Left lobe of liver (tissue), 2 donors: ENCODE results near the gene OR2K2. TPM values are rescaled to one million over a fixed set of nuclear protein-coding genes. Genes with fewer than 3 reads are reported as not detected.
"Not testable (repeated sequence)": the region's sequence is repeated elsewhere in the genome, so short reads cannot be mapped to it uniquely, and the experiment has no call there.

Experiments
- ATAC-seq: fragments of 200-7000 bp; cut with Tn5 transposase; one replicate; pipeline ENCODE4 v1.9.1; 2020; ENCODE audit warnings: mild to moderate bottlenecking, moderate library complexity
- DNase-seq: peaks from one replicate; pipeline ENCODE4 v3.0.0-alpha.2; 2020; ENCODE audit warnings: low spot score
- total RNA-seq: library from RNA; stranded (reverse); gene quantifications from one replicate; pipeline ENCODE4 v1.2.1, GENCODE V29; 2021
- donor health status: DM: no; HTN: no; CAD: no; lungs with moderate emphysema.
- donor health status: DM: no; HTN: yes; CAD: no.

The OR2K2 gene, protein sequence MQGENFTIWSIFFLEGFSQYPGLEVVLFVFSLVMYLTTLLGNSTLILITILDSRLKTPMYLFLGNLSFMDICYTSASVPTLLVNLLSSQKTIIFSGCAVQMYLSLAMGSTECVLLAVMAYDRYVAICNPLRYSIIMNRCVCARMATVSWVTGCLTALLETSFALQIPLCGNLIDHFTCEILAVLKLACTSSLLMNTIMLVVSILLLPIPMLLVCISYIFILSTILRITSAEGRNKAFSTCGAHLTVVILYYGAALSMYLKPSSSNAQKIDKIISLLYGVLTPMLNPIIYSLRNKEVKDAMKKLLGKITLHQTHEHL
- total RNA-seq, result not detected

DNA sequence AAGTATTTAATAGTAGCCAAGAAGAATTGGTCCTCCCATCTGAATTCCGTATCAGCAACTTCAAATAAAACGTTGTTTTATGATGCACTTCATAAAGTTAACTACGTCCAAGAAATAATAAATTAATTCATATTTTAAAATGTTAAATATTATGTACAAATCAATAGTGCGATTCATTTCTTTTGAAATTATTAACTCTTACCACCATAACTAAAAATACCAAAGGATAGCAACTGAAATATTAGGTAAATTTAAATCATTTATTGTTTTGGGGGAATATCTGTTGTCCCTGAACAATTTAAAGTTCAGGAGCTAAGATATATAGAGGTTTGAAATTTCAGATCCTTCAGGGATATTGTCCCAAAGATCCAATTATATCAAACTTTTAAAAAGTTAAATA, at the start of gene OR2K2:
TSS of gene OR2K2 (minus strand) at position 101 of the 400 bp plus-strand sequence. CDS start 1,791 bp downstream, outside the sequence.
- DNase-seq, result no peak

DNA sequence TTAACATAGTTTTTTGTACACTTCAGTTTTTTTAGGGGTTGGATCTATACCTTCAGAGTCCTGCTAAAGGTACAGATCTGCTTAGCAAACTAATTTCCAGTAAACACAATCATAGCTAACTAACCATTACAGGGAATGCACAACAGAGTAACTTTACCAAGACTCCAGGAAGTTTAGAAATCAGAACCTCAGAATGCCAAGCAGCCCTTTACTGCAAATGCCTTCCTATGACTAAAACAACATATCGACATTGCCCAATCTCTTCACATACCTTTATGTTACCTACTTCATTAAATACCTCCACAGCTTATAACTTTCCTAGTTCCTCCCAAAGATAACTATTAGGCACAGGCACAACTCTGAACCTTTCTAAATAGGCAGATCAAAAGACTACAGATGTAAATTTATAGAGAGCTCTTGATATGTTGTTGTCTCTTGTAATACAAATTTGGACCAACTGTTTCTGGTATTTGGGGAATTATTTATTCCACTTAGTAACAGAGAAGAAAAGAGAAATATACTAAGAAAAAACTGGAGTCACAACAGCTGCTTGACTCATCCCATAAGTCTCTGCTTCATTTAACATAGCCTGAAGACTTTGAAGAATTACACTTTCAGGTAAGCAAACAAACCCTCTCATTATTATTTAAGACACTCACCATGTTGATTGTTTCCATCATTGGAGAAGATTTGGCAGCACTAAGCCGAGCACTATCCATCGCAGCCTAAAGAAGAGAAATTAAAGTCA, 46.0 kb upstream of the OR2K2 start:
- DNase-seq (no peak), ATAC-seq (no peak)

More for the DNA sequence above, at the start of gene OR2K2:
- ATAC-seq, result no peak

GRCh38 chr9:111375062-111375461, 45.0 kb upstream of the OR2K2 start:
- DNase-seq, result no peak
- no peak for ATAC-seq

DNA sequence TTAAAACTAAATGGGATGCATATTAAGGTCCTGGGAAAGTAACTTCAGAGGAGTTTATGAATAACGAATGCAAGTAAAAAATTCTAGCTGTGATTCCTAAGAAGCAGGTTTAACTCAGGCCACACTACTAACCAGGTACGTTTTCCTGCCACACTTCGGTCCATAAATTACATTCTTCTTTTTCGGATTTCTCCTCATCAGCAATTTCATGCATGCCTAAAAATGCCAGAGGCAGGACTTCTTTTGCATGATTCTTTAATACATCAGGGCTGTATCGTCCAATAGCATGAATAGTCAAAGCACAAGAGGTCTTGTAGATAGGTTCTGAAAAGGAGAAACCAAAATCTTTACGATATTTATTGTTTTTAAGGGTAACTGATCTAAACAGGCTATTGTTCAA, 42.3 kb upstream of the OR2K2 start:
- DNase-seq, result no peak
- ATAC-seq, result no peak

DNA sequence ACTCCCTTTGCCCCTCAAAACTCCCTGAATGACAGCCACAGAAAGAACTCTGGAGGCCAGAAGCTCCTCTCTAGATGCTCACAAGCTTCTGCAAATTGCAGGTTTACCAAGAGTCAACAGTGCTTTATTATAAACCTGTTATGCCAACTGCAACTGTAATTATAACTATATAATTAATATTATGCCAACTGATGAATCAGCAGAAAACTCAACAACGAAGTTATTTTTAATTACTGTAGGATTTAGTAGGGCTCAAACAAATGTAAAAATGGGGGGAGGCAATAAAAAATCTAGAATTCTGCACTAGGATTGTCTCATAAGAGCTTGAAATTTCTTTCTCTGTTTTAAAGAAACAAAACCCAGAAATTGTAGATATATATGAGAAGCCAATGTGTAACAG, 37.0 kb upstream of the OR2K2 start:
- DNase-seq (no peak), ATAC-seq (no peak)

- DNase-seq, result no peak
- ATAC-seq, result no peak
Observed at GRCh38 chr9:111362526-111362925, 32.5 kb upstream of the OR2K2 start.

- DNase-seq, result no peak
- no peak for ATAC-seq
Observed at GRCh38 chr9:111360881-111361280, 30.9 kb upstream of the OR2K2 start.

GRCh38 chr9:111356481-111357244, 26.6 kb upstream of the OR2K2 start:
- ATAC-seq (no peak), DNase-seq (no peak)

DNA sequence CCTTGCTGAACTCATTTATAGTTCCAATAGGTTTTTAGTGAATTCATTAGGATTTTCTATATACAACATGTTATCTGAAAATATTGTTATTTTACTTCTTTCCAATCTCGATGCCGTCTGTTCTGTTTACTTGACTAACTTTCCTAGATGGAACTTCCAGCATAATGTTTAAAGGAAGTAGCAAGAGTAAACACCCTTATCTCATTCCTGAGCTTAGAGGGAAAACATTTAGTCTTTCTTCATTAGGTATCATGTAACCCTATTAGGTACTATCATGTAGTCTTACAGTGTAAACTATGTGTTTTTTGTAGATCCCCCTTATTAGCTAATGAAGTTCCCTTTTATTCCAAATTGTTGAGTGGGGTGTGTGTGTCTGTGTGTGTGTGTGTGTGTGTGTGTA, 22.5 kb upstream of the OR2K2 start:
- ATAC-seq (peak; percentile 55), DNase-seq (no peak)

DNA sequence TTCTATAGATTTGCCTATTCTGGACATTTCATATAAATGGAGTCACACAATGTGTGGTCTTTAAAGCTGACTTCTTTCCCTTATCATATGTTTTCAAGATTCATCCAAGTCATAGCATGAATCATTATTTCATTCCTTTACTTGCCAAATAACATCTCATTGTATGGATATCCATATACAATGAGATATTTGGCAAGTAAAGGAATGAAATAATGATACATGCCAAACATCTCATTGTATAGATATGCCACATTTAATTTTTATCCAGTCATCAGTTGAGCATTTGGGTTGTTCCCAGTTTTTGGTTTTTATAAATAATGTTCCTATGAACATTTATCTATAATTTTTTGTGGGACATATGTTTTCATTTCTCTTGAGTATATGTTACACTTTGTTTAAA, 20.5 kb upstream of the OR2K2 start:
- ATAC-seq (no peak), DNase-seq (no peak)

DNA sequence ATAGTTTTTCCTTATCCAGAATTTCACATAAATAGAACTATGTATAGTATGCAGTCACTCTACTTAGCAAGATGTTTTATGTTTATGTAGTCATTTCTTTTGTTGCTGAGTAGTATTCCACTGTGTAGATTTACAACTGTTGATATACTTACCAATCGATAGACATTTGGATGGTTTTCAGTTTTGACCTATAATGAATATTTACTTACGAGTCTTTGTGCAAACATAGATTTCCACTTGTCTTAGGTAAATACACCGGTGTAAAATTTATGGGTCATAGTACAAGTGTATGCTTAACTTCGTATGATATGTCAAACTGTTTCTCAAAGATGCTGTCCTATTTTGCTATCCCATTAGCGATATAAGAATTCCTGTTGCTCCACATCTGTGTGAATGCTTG, 19.7 kb upstream of the OR2K2 start:
- ATAC-seq, result peak; percentile 36
- no peak for DNase-seq

- DNase-seq (no peak), ATAC-seq (peak; percentile 78)
Observed at GRCh38 chr9:111348821-111349271, 18.8 kb upstream of the OR2K2 start.

DNA sequence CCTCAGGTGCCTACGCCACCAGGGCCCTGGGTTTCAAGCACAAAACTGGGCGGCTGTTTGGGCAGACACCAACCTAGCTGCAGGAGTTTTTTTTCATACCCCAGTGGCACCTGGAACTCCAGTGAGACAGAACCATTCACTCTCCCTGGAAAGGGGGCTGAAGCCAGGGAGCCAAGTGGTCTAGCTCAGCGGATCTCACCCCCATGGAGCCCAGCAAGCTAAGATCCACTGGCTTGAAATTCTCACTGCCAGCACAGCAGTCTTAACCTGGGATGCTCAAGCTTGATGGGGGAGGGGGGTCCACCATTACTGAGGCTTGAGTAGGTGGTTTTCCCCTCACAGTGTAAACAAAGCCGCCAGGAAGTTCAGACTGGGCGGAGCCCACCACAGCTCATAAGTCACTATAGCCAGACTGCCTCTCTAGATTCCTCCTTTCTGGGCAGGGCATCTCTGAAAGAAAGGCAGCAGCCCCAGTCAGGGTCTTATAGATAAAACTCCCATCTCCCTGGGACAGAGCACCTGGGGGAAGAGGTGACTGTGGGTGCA, 4.4 kb upstream of the OR2K2 start:
- not testable (repeated sequence) for DNase-seq, ATAC-seq

- no peak for ATAC-seq
- DNase-seq, result no peak
Observed at GRCh38 chr9:111320631-111321030, 9.4 kb downstream of the OR2K2 start.

- no peak for DNase-seq
- no peak for ATAC-seq
Observed at GRCh38 chr9:111316796-111317195, 13.2 kb downstream of the OR2K2 start.

DNA sequence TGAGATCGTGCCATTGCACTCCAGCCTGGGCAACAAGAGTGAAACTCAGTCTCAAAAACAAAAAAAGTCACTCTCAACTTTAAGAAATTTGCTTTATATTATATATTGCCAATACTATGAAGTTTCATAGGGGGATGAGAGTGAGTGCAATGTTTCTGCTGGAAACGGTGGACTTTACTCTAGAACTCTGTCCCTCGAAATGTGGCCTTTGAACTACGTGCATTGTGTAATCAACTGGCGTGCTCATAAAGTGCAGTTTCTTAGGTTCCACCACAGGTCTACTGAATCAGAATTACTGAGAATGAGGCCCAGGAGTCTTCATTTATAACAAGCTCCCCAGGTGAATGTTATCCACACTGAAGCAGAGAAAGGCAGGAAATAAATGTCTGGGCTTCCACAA, 24.1 kb downstream of the OR2K2 start:
- peak; percentile 51 for ATAC-seq
- DNase-seq, result no peak

GRCh38 chr9:111304000-111304399, 26.0 kb downstream of the OR2K2 start:
- DNase-seq, result not testable (repeated sequence)

DNA sequence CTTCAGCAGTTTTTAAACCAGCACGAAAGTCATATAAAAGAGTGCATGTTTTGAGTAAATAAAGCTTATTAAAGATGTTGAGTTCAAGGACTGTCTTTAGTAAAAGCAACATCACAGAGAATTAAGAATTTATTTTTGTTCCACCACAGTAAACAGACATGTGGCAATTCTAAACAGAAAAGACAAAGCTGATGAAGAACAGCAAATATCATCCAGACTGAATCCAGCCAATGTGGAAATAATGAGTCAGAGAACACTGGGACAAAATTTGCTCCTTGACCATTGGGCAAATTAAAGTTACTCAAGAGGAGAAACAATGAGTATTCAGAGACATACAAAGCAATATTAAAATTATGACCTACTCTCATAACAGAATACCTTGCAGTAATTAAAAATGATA, 28.8 kb downstream of the OR2K2 start:
- ATAC-seq (peak; percentile 48), DNase-seq (no peak)

More at GRCh38 chr9:111304000-111304399, 26.0 kb downstream of the OR2K2 start:
- not testable (repeated sequence) for ATAC-seq

GRCh38 chr9:111300140-111300735, 29.8 kb downstream of the OR2K2 start:
- ATAC-seq, result no peak
- no peak for DNase-seq

GRCh38 chr9:111299599-111299966, 30.4 kb downstream of the OR2K2 start:
- peak; percentile 27 for ATAC-seq
- DNase-seq, result not testable (repeated sequence)
